Measurements from ENCODE around the gene TMEM109. TPM values are rescaled to one million over a fixed set of nuclear protein-coding genes. Genes with fewer than 3 reads are reported as not detected.

Gene TMEM109
- total and polyA plus RNA-seq, 2 of the 13 experiments (the other 11 are each of a cell fraction or from before 2014, with no cell fraction given), result 7.7 to 18.0 TPM

- TF ChIP-seq TBX2 (CRISPR knock-in tag; IDR thresholded peaks at IDR 0.05; ENCODE audit: borderline replicate concordance) (no peak), MED1 (CRISPR knock-in tag; IDR thresholded peaks at IDR 0.05) (no peak), ZNF770 (CRISPR knock-in tag; IDR thresholded peaks at IDR 0.05) (no peak), HMGA1 (CRISPR knock-in tag; conservative IDR thresholded peaks at IDR 0.05) (no peak)
These were observed 11.9 kb downstream of the TMEM109 start (continued) for GRCh38 chr11:60925868-60926267.

- FAIRE-seq (no peak), ATAC-seq (no peak), DNase-seq (ENCODE audit: low spot score) (no peak)
- 95% methylated on average over 6 of the region's 8 CpGs for WGBS (ENCODE audit: low lambda C conversion rate)
- Histone ChIP-seq H3K4me3 (replicated peaks in 1 of 3; ENCODE audit: insufficient read depth in 1 of 3, low read depth in 2 of 3, low read length in 3 of 3) (no peak overlapping the region), H2AFZ (ENCODE audit: low read length) (no peak overlapping the region), H3K4me1 (ENCODE audit: insufficient read depth, low read length) (peaks cover 32% of the 10 kb centered on the region), H3K27me3 (ENCODE audit: control insufficient read depth in 1 of 2, insufficient read depth in 2 of 2, low read length in 2 of 2) (no peaks in the 10 kb centered on the region; a peak in 1 of 5 replicates), H3K4me2 (ENCODE audit: low read depth, low read length) (no peak overlapping the region), H3K9ac (ENCODE audit: insufficient read depth, low read depth, low read length) (no peak overlapping the region), H4K20me1 (ENCODE audit: insufficient read depth, low read length) (no peaks in the 10 kb centered on the region), H3K9me3 (ENCODE audit: low read length) (no peaks in the 10 kb centered on the region), H3K36me3 (replicated peaks in 1 of 2; ENCODE audit: control insufficient read depth in 1 of 2, insufficient read depth in 2 of 2, low read length in 2 of 2) (peaks cover 2 to 4% of the 10 kb centered on the region in 2 experiments; a peak in 3 of 5 replicates), H3K79me2 (ENCODE audit: insufficient read depth, low read length) (no peaks in the 10 kb centered on the region), H3K27ac (ENCODE audit: extremely low read length, insufficient read depth, low read length) (no peak overlapping the region)
- no TSS peak for BruUV-seq (replicated peaks)
- intact Hi-C loops (cut with micrococcal nuclease; ENCODE audit: unreplicated experiment), result no loop called here
- ChIA-PET POLR2A (no interaction called here), CTCF (ENCODE audit: low intra/inter-chr PET ratio, low total read pairs) (no interaction called here)
- in situ Hi-C loops (cut with HindIII; ENCODE audit: extremely low pct_ligation_motif_present, low pct_unique_long_range_greater_than_20kb), result no loop called here
- TF ChIP-seq TIGD3 (CRISPR knock-in tag; IDR thresholded peaks at IDR 0.05; ENCODE audit: borderline replicate concordance) (no peak), ZBTB42 (CRISPR knock-in tag; IDR thresholded peaks at IDR 0.05) (no peak), KDM6A (CRISPR knock-in tag; IDR thresholded peaks at IDR 0.05; ENCODE audit: low read depth) (no peak), FOSL1 (CRISPR knock-in tag; IDR thresholded peaks at IDR 0.05; ENCODE audit: borderline replicate concordance) (no peak), ZKSCAN1 (IDR thresholded peaks at IDR 0.05; ENCODE audit: low read length) (no peak), CENPX (CRISPR knock-in tag; IDR thresholded peaks at IDR 0.05) (no peak), ZBTB2 (CRISPR knock-in tag; IDR thresholded peaks at IDR 0.05; ENCODE audit: low read depth) (no peak), E2F2 (CRISPR knock-in tag; IDR thresholded peaks at IDR 0.05; ENCODE audit: borderline replicate concordance) (no peak), ZNF512B (CRISPR knock-in tag; IDR thresholded peaks at IDR 0.05; ENCODE audit: borderline replicate concordance) (no peak)
These were observed 12.5 kb downstream of the TMEM109 start for GRCh38 chr11:60926500-60926899.
